Measurements from ENCODE around the gene CHAC2.
"Not testable (repeated sequence)": the region's sequence is repeated elsewhere in the genome, so short reads cannot be mapped to it uniquely, and the experiment has no call there.

Gene CHAC2

DNA sequence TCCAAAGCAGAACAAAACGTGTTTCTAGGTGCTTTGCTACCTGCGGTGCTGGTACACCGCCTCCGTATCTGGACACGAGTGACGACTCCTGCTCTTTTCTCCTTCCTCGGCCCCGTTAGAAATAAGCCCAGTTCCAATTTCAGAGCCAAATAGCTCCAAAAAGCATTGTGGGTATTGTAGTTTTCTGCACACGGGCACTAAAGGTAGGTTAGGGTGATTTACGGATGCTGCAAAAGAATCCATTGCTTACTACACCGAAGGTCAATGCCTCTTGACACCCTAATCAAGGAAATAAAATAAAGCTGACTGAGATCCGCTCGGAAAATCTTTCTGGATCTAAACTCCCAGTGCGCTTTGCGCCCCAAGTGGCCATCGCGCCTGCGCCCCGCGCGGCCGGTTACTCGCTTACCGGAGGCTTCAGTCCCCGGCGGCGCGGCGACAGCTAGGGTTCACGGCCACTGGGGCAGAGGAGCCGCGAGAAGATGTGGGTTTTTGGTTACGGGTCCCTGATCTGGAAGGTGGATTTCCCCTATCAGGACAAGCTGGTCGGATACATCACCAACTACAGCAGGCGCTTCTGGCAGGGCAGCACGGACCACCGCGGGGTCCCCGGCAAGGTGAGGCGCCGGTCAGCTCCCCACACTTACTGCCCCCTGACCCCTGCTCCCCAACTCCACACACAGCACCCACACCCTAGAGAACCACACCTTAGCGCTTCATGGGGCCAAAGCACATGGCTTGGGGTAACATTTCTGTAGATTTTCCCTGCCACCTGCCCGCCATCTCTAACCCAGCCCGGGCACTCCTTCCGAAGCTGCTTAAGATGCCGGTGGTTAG lies at the start of gene CHAC2:
Gene CHAC2, plus strand, starts transcription at position 400 of the 837 bp plus-strand sequence. Its CDS starts 83 bp downstream, at position 483.
- peak; percentile 86 for DNase-seq

DNA sequence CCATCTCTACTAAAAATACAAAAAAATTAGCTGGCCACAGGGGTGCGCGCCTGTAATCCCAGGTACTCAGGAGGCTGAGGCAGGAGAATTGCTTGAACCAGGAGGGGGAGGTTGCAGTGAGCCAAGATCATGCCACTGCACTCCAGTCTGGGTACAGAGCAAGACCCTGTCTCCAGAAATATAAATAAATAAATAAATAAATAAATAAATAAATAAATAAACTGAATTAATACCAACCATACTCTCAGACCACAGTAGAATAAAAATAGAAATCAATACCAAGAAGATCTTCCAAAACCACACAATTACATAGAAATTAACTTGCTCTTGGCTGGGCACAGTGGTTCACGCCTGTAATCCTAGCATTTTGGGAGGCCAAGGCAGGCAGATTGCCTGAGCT lies 46.7 kb upstream of the CHAC2 start:
- not testable (repeated sequence) for DNase-seq

DNA sequence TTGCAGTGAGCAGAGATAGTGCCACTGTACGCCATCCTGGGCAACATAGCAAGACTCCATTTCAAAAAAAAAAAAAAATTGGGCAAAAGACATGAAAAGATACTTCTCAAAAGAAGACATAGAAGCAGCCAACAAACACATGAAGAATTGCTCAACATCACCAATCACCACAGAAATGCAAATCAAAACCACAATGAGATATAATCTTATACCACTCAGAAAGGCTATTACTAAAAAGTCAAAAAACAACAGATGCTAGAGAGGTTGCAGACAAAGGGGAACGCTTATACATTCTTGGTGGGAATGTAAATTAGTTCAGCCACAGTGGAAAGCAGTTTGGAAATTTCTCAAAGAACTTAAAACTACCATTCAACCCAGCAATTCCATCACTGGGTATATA lies 43.1 kb upstream of the CHAC2 start:
- no peak for DNase-seq

DNA sequence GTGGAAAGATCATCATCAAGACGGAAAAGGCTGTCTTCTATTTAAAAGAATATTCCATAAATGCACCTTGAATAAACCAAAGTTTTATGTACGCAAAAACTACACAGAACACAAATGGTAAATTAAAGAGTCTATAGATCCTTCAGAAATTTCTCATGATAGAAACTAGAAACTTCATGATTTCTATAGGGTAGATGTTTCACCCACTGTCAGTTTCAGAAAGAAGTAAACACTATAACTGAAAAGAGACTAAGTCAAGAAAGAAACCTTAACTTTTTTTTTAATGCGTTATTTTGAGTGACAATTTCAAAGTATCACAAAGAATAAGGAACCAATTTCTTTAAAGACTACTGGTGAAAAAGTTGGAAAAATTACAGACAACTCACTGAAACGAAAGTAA lies 41.9 kb upstream of the CHAC2 start:
- DNase-seq: no peak

DNA sequence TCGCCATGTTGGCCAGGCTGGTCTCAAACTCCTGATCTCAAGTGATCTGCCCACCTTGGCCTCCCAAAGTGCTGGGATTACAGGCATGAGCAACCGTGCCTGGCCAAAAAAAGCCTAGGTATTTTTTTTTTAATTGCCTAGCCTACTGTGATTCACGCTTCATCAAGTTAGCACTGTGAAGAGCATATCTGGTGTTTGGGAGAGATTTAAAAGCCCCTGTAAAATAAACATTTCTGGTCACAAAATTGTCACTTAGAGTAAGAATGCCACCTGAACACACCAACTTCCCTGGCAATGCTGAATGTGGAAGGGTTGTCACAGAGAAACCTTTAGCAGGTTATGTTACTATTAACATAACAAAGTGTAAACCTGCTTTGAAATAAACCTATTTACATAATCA lies 39.7 kb upstream of the CHAC2 start:
- no peak for DNase-seq

DNA sequence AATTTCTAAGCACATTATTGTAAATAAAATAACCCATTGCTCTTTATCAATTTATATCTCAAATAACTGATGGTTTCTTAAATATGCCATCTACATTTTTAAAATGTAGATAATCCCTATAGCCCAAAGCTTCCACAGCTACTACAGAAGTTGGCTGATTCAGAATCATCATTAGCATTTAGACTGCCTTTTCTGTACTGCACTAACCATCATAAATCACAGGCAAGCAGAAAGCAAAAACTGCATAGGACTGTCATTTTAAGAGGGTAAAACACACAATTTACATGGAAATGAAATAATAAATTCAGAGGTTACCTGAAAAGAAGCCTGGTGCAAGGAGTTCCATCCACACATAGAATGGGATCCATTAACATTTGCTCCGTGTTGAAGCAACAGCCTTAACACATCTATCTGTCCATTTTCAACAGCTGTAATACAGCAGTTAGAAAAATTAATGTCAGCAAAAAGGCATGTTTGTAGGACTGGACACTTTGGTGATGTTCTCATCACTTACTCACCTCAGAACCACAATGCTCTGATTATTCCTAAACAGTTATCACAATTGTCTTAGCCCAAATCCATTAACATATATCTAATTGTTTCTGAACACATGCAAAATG lies 38.4 kb upstream of the CHAC2 start:
- DNase-seq: no peak

DNA sequence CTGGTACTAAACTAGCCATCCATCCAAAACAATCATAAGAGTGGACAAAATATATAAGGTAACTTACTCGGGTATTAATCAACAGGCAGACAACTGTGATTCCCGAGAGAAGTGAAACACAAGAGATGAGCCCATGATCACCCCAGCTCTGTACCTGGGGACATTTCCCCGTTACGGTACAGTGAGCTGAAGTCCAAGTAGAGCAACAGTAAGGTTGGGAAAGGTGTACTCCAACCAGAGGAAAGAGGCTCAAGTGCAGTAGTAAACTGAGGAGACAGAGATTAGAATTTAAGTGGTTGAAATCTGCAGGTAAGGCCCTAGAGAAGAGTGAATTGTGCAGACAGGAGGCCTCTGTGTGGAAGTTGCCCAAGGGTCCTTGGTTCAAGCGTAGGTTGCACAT lies 30.5 kb upstream of the CHAC2 start:
- DNase-seq: no peak

DNA sequence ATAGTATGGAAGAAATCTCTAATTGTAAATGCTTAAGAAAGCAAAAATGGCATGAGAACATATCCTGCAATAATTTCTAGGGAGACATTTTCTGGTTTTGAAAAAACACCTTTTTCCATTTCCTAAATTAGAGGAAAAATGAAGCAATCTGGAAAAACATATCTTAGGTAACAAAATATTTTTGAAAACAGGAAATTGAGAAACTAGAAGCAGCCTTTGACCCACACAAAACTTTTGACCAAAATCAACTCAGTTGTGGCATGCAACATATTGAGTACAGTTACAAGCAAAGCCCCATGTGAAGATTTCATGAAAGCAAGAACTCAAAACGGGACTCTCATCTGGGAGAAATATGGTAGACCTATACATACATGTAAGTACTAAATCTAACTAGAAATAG lies 28.6 kb upstream of the CHAC2 start:
- no peak for DNase-seq

DNA sequence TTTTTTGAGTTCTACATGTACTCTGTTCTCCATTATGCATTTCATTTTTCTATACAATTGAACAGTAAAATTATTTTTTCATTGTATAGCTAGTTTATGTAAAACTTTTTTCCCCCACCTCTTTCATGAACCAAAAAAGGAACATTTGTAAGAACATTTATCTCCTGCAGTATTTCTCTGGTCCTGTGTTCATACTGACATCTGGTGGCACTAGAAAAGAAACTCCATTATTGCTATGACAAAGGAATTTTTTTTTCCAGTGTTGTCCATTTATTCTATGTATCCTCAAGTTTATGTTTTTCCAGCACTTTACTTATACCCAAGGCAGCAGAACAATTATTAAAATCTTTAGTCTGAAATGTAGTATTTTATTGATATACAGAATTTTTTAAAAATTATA lies 27.4 kb upstream of the CHAC2 start:
- peak; percentile 55 for DNase-seq

DNA sequence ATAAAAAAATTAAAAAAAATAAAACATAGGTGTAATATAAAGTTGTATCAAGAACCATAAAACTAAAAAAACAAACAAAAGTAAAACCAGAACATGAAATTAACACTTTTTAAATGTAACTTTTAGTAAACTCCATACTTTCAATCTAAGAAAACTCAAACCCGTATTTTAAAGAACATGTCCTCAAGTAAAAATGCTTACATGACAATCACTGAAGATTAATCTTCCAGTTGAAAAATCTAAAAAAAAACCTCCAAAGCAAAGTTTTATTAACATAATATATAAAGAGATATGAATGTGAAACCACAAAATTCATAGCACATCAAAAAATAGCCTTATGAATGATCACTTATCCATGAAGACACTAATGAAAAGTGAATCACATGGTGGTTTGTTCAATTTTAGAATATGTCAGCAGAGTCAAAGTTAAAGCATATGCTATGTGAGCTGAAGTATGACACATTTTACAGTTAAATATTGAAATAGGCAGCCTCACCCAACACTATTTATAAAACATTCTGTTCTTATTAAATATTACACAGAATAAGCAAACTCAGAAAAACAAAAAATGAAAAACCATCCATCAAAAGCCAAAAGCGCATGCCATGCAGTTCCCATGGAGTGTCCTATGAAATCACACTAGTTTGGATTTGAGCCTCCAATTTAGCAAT lies 23.1 kb upstream of the CHAC2 start:
- DNase-seq: no peak

DNA sequence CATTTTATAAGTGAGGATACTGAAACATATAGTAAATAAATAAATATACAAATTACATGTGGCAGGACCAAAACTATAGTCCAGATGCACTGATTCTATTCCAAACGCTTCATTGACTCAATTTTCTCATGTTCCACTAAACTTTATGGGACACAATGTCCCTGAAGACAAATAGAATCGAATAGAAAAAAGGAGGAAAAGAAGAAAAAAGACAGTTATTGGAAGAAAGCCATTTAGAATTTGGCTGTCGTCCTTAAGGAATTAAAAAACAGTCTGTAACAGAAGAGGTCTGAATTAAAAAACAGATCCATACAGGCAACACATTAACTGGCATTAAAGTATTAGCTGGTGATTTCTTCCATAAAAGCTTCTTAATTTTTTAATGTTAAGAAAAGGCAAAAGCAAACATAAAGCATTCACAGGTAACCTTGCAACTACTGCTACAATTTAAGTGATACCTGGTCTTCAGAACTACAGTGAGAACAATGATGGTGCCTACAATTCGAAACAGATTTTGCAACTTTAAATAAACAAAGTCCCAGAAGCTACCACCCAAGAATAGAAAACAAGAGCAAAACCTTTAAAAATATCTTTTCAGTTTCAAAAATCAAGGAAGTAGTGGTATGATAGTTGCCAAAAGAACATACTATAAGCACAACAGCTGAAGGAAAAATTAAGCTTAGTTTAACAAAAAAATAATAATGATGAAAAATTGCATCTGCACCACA lies 17.4 kb upstream of the CHAC2 start:
- peak; percentile 48 for DNase-seq

DNA sequence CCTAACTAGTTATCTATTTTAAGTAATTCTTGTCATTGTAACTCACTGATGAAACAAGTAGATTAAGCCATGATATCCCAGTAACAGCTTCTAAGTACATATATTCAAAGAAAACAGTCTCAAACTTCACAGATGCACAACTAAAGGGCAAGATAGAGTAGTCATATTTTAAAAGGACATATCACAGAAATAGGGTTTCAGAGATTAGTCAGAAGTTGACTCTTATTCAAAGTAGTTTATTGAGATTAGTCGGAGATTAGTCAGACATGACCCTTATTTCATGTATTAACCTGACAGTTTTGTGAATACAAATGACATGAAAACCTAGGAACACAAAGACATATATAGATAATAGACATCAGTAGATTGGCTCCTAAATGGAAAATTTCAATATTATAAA lies 15.9 kb upstream of the CHAC2 start:
- DNase-seq: no peak

DNA sequence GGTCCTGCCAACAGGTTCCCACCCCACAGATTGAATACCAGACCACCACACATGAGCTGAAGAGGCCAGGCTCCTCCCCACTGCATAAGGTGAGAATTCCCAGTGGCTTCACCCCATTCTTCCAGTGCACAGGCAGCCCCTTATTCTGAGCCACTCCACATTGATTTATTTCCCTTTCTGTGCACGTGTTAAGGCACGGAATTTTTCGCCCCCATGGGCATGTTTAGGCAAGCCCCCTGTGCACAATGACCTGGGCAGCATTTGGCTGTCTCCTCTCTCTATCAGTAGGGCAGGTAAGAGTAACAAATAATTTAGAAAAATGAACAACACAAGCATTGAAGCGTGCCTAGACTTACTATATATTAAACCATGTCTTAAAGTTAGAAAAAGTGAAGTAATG lies 15.2 kb upstream of the CHAC2 start:
- no peak for DNase-seq

DNA sequence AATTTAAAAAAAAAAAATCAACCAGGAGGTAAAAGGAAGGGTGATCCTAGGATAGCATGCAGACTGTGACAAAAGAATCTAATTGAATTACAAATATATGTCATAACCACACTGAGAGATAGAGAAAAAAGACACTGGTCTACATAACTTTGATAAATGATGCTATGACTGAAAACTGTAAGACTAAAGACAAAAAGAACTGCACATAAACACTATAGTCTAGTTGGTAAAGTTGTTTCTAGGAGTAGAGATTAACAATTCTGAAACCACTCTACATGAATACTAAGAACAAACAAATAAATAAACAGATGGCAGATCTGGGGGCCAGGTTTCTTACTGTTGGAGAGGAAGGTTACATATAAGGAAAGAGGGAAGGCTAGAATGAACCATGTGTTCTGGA lies 14.6 kb upstream of the CHAC2 start:
- no peak for DNase-seq

DNA sequence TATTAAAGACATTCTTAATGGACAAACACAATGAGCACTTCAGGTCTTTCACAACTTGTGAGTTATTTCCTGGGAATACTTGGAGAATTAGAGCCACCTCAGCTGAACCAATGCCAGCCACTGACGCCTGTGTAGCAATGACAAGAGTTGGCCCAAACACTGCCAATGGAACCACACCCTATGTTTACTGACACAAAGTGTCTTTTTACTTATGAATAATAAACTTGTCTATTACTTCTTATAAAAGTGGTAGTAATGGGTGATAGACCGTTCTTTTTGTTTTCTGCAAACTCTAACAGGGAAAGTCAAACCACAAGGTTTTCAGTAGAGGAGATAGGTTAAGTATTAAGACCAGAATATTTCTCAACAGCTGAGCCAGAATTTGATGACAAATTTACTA lies 12.5 kb upstream of the CHAC2 start:
- DNase-seq: no peak

DNA sequence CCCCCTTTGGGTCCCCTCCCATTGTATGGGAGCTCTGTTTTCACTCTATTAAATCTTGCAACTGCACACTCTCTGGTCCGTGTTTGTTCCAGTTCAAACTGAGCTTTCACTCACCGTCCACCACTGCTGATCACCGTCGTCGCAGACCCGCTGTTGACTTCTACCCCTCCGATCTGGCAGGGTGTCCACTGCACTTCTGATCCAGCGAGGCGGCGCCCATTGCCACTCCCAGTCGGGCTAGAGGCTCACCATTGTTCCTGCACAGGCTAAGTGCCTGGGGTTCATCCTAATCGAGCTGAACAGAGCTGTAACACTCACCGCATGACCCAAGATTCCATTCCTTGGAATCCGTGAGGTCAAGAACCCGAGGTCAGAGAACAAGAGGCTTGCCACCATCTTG lies 11.0 kb upstream of the CHAC2 start:
- no peak for DNase-seq

DNA sequence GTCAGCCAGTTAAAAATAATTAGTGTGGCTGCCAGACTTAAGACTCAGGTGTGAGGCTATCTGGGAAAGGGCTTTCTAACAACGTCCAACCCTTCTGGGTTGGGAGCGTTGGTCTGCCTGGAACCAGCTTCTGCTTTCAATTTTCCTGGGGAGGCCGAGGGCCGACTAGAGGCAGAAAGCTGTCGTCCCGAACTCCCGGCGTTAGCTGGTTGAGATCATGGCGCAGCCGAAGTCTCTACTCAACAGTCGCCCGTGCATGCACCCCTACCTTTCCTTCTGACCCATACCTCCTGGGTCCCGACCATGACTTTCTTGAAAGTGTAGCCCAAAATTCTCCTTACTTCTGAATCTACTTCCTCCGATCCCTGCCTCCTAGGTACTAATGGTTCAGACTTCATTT lies 10.4 kb upstream of the CHAC2 start:
- DNase-seq: not testable (repeated sequence)

DNA sequence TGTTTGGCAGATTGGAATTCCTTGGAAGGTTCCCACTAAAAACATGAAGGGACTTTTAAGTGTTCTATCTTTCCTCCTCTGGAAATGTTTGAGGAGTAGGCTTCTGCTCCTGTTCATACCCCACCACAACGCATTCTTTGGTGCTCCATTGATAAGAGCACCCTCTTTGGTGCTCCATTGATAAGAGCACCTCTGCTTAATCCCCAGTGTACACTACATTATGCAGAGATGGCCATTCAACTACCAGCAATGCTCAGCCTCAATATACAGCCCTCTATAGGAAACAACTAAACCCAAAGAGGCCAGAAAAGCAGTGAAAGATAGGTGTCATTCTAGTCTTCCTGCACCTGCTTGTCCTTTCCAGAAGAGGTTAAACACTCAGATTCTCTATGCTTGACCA lies 1.8 kb upstream of the CHAC2 start:
- DNase-seq: no peak

DNA sequence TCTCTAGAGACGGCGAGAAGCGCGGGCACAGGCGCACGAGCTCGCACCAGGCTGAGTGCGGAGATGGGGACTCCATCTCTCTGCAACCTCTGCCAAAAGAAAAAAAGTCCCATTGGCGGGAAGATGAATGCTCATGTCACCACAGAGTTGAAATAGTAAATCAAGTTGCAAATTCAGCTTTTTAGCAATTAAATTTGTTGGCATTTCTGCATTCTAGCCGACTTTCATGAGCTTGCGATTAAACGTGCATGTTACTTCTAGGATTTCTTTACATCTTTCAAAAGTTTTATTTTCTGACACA lies 588 bp downstream of the CHAC2 start:
- DNase-seq: peak; percentile 56

DNA sequence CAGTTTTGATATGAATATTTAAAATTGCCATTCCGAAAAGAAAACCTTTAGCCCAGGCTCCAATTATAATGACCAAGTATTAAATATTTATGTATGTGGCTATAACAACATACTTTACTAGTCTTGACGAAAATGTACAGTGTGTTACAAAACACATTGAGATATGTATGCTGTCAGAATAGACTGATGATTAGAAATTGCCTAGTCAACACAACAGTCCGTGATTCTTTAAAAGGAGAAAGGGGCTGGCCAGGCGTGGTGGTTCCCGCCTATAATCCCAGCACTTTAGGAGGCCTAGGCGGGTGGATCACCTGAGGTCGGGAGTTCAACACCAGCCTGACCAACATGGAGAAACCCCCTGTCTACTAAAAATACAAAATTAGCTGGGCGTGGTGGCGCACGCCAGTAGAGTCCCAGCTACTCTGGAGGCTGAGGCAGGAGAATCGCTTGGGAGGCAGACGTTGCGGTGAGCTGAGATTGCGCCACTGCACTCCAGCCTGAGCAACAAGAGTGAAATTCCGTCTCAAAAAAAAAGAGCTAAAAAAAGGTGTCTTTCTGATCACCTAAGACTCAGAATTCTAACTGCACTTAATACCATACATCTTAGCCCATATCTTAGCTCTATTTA lies 1.8 kb downstream of the CHAC2 start:
- DNase-seq: no peak

DNA sequence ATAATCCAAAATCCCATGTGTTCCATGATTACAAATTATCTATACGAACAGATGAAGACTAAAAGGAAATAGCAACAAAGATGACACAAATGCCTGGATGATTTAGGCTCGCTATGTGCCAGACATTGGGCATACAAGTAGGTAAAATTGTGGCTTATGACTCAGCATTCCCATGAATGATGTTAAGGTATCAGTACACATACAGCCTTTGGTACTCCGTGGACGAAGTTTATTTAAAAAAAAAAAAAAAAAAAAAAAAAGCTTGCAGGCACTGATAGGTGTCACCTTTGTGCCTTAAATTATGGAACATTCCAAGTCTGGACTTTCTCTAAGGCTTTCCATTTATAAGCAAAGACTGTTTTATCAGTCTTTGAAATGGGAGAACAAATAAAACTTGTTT lies 2.7 kb downstream of the CHAC2 start:
- DNase-seq: no peak

DNA sequence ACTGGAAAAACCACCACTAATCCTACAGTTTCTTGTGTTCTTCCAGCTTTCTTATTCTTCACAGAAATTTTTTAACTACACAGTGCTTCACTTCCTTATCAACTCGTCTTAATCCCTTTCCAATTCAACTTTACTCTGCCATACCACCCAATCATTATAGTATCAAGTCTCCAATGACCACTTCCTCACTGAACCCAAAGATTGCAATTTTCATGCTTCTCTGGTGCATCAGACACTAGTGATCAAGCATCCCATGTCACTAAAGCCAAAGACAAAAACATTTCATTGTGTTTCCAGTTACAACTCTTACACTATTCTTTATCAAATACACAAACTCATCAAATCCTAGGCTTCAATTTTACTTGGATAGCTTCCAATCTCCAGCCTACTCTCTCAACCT lies 9.5 kb downstream of the CHAC2 start:
- DNase-seq: no peak

DNA sequence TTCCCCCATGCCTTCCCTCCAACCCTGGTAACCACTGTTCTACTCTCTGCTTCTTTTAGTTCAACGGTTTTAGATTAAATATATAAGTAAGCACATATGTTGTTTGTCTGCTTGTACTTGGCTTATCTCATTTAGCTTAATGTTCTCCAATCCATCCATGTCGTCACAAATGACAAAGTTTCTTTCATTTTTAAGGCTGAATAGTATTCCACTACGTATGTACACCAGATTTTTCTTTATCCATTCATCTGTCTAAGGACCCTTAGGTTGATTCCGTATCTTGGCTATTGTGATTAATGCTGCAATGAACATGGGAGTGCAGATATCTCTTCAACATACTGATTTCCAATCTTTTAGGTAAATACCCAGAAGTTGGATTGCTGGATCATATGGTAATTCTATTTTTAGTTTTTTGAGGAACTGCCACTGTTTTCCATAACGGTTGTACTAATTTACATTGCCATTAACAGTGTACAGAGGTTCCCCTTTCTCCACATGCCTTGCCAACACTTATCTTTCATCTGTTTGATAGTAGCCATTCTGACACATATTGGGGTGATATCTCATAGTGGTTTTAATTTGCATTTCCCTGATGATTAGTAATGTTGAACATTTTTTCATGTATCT lies 11.0 kb downstream of the CHAC2 start:
- DNase-seq: no peak

All from midbrain (tissue), 1 donor.